Activated CD4-positive, alpha-beta T cell treated with anti-CD3 and anti-CD28 coated beads, Interleukin-2, amount 50 U/mL, for 24 hours (primary cell): Measurements from ENCODE around the gene STRN.
"Not testable (repeated sequence)": the region's sequence is repeated elsewhere in the genome, so short reads cannot be mapped to it uniquely, and the experiment has no call there.

Experiments
- DNase-seq, 2 donors: peaks; one replicate each; pipeline ENCODE4 v3.0.0-alpha.2; 2020; ENCODE audit warnings: low read depth in 1 of 2, low spot score in 1 of 2

STRN gene, protein sequence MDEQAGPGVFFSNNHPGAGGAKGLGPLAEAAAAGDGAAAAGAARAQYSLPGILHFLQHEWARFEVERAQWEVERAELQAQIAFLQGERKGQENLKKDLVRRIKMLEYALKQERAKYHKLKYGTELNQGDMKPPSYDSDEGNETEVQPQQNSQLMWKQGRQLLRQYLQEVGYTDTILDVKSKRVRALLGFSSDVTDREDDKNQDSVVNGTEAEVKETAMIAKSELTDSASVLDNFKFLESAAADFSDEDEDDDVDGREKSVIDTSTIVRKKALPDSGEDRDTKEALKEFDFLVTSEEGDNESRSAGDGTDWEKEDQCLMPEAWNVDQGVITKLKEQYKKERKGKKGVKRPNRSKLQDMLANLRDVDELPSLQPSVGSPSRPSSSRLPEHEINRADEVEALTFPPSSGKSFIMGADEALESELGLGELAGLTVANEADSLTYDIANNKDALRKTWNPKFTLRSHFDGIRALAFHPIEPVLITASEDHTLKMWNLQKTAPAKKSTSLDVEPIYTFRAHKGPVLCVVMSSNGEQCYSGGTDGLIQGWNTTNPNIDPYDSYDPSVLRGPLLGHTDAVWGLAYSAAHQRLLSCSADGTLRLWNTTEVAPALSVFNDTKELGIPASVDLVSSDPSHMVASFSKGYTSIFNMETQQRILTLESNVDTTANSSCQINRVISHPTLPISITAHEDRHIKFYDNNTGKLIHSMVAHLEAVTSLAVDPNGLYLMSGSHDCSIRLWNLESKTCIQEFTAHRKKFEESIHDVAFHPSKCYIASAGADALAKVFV

DNA sequence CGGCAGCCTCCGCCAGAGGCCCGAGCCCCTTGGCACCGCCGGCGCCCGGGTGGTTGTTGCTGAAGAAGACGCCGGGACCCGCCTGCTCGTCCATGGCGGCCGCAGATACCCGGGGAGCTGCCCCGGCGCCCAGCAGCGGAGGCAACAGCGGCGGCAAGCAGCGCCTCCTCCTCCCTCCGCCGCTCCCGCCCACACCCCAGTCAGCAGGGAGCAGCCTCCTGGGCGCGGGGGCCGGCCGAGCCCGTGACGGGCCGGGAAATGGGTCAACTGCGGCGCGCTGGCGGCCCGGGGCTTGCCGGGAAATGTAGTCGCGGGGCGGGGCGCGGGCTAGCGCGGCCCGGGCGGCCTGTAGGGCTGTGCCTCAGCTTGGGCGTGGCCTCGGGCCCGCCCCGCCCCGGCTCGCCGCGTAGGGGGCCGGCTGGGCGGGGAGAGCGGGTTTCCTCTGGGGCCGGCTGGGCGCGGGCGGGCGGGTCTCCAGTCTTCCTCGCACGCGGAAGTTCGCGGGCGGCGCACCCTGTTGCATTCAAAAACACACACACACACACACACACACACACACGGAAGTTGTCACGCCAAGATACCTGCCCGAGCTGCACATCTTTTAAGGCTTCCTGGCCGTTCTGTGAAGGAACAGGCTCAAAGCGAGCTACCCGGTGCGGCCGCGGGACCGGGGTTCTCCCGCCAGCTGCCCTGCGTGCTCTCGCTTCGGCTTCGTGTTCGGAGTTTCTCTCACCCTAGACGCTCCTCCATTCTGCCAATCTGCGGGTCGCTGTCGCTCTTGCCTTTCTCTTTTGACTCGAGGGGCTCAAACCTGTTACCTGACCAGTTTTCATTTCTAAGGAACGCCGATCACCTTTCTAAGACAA lies at the start of gene STRN:
STRN (minus strand) TSS at position 167 of the 866 bp plus-strand sequence; CDS start at position 94, 73 bp downstream.
- peak; percentile 93 to 96 for DNase-seq

GRCh38 chr2:37013315-37013641 lies 46.9 kb upstream of the STRN start:
- DNase-seq = no peak

- DNase-seq = no peak
Measured at GRCh38 chr2:37011130-37011529, 44.8 kb upstream of the STRN start.

GRCh38 chr2:37005118-37005868 lies 39.0 kb upstream of the STRN start:
- no peak for DNase-seq

DNA sequence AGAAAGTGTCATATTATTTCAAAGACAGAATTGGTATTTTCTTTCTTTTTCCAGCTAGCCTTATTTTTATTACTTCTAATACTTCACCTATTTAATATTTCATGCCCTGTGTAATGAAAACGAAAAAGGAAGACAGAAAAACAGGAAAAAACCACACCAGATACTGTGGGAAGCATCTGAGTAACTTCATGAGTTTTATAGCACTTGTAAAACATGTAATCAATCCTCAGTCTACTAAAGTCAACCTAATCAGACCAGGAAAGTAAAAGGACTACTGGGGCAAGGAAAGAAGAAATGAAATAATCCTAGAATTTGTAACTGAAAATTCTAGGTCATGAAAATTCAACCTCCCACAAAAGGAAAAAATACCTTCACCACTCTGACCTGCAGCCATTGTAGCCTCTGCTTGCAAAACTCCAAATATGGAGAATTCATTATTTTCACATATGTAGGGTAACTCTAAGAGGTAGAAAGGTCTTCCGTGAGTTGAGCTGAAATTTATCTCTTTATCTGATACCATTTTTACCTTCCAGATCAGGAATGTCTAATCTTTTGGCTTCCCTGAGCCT lies 34.7 kb upstream of the STRN start:
- DNase-seq = no peak

- DNase-seq = no peak
Measured at GRCh38 chr2:37000318-37000717, 34.0 kb upstream of the STRN start.

GRCh38 chr2:36999416-36999815 lies 33.1 kb upstream of the STRN start:
- not testable (repeated sequence) for DNase-seq

GRCh38 chr2:36993841-36994620 lies 27.7 kb upstream of the STRN start:
- no peak for DNase-seq

- no peak for DNase-seq
Measured at GRCh38 chr2:36988008-36988407, 21.7 kb upstream of the STRN start.

DNA sequence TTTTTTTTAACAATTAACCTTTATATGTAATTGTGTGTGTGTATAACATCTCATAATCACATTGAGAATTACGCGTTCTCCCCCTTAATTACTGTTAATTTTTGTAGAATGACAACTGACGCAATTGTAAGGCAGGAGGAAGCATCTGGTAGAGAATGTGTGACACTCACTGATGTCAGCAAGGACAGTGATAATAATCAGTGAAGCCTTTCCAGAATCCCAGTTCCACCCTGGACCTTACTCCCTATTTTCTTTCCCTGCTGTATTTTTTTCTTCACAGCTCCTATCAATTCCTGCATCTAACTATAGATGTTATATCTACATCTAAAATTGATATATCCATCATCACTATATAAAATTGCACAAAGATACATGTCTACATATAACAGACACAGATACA lies 16.1 kb upstream of the STRN start:
- DNase-seq = no peak

- DNase-seq = no peak
Measured at GRCh38 chr2:36981911-36982310, 15.6 kb upstream of the STRN start.

DNA sequence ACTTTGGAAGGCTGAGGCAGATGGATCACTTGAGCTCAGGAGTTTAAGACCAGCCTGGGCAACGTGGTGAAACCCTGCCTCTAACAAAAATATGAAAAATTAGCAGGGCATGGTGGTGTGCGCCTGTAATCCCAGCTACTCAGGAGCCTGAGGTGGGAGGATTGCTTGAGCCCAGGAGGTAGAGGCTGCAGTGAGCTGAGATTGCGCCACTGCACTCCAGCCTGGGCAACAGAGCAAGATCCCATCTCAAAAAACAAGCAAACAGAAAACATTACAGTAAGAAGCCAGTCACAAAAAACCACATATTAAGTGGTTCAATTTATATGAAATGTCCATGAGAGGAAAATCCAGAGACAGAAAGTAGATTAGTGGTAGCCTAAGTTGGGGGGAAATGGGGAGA lies 12.7 kb upstream of the STRN start:
- not testable (repeated sequence) for DNase-seq

DNA sequence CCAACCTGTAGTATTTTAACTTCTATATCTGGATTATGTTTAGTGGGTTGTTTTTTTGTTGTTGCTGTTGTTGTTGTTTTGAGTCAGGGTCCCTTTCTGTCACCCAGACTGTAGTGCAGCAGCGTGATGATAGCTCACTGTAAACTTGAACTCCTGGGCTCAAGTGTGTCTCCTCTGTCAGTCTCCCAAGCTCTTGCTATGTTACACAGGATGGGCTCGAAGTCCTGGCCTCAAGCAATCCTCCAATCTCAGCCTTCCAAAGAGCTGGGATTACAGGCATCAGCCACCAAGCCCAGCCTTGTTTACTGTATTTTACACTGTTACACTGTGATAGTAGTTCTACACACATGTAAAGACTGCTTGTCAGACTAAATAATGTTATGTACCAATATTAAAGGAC lies 9.7 kb upstream of the STRN start:
- DNase-seq = no peak

GRCh38 chr2:36975306-36975705 lies 9.0 kb upstream of the STRN start:
- DNase-seq = no peak

GRCh38 chr2:36973320-36973719 lies 7.0 kb upstream of the STRN start:
- no peak for DNase-seq

GRCh38 chr2:36971990-36972389 lies 5.7 kb upstream of the STRN start:
- DNase-seq = no peak

- no peak for DNase-seq
Measured at GRCh38 chr2:36967236-36967876, 1.0 kb upstream of the STRN start.

GRCh38 chr2:36965751-36966369 lies 476 bp downstream of the STRN start:
- peak in 1 of 2 donors; percentile 9 for DNase-seq

DNA sequence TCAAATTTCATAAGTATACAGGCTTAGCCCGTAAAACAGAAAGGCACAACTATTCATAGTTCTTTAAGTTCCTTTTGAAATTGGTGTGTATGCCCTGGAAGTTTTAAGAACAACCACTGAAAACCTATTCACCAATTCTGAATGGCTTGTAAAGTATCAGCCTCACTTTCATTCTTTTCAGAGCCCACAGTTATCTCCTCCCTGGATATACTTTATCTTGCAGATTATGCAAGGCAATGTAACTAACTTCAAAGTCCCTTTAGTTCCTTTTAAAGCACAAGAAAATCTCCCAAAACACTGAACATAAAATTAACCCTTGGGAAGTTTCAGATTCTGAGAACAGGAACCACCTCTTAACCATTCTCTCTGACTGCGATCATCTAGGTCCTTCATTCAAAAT lies 1.1 kb downstream of the STRN start:
- DNase-seq = no peak
